NCI-H460 (cell line): ENCODE data around the gene APOO. TPM values are rescaled to one million over a fixed set of nuclear protein-coding genes. Genes with fewer than 3 reads are reported as not detected.
"Not testable (repeated sequence)": the region's sequence is repeated elsewhere in the genome, so short reads cannot be mapped to it uniquely, and the experiment has no call there.

Experiments used
- DNase-seq: peaks from one replicate; pipeline ENCODE4 v3.0.0-alpha.2; 2016; ENCODE audit warnings: low read depth; ENCODE audit errors: extremely low read depth
- total RNA-seq: library from RNA; depleted of rRNA; stranded (reverse); fragments of >200 nt; shearing (Covaris generic); gene quantifications from 2 replicates; pipeline ENCODE4 v1.2.3, GENCODE V29; 2014

The APOO gene
- total RNA-seq, 1 experiment from 2014 or later: 40.5 TPM

GRCh38 chrX:23907111-23907497 is 634 bp downstream of the APOO start:
- DNase-seq: no peak

GRCh38 chrX:23904096-23904495 is 3.6 kb downstream of the APOO start:
- no peak for DNase-seq

- peak; percentile 51 for DNase-seq
Observed at GRCh38 chrX:23902419-23902818, 5.3 kb downstream of the APOO start.

GRCh38 chrX:23901805-23902204 is 5.9 kb downstream of the APOO start:
- DNase-seq: peak; percentile 84

GRCh38 chrX:23901060-23901459 is 6.7 kb downstream of the APOO start:
- peak; percentile 81 for DNase-seq

GRCh38 chrX:23900220-23900797 is 7.4 kb downstream of the APOO start:
- no peak for DNase-seq

- DNase-seq: peak; percentile 55
Observed at GRCh38 chrX:23898412-23898959, 9.3 kb downstream of the APOO start.

- DNase-seq: no peak
Observed at GRCh38 chrX:23896981-23897380, 10.8 kb downstream of the APOO start.

- DNase-seq: not testable (repeated sequence)
Observed at GRCh38 chrX:23896539-23896938, 11.2 kb downstream of the APOO start.

GRCh38 chrX:23894993-23895392 is 12.7 kb downstream of the APOO start:
- not testable (repeated sequence) for DNase-seq

GRCh38 chrX:23890933-23891332 is 16.8 kb downstream of the APOO start:
- no peak for DNase-seq

GRCh38 chrX:23888887-23889501 is 18.7 kb downstream of the APOO start:
- no peak for DNase-seq

GRCh38 chrX:23887918-23888317 is 19.8 kb downstream of the APOO start:
- DNase-seq: no peak

- DNase-seq: no peak
Observed at GRCh38 chrX:23887451-23887850, 20.3 kb downstream of the APOO start.

- no peak for DNase-seq
Observed at GRCh38 chrX:23885803-23886202, 21.9 kb downstream of the APOO start.

- DNase-seq: no peak
Observed at GRCh38 chrX:23884427-23885024, 23.2 kb downstream of the APOO start.

GRCh38 chrX:23883737-23884354 is 23.9 kb downstream of the APOO start:
- DNase-seq: peak; percentile 66

- DNase-seq: no peak
Observed at GRCh38 chrX:23879380-23880090, 28.2 kb downstream of the APOO start.

- no peak for DNase-seq
Observed at GRCh38 chrX:23871905-23872546, 35.7 kb downstream of the APOO start.

GRCh38 chrX:23870041-23870440 is 37.7 kb downstream of the APOO start:
- DNase-seq: no peak
